GM12878 (cell line): ENCODE data around the gene NPM3. TPM values are rescaled to one million over a fixed set of nuclear protein-coding genes. Genes with fewer than 3 reads are reported as not detected.
A peak's percentile ranks its signal among the peaks of the same experiment; 100 is the strongest.

Experiments
- ATAC-seq: fragments of 200-7000 bp; cut with Tn5 transposase; 3 replicates; pipeline ENCODE4 v1.9.1; 2020; ENCODE audit warnings: mild to moderate bottlenecking, moderate library complexity
- BruUV-seq: library from RNA; stranded (reverse); fragments of 400-500 nt; replicated peaks from 2 replicates; lab custom pipeline; 2021; lab: Mats Ljungman, UMichigan
- CTCF ChIA-PET: fragments of 300-600 bp; sonication (Branson Sonifier 250); formaldehyde crosslinking; extraction: SDS; loops from one replicate; lab custom pipeline; 2021; ENCODE audit warnings: inconsistent platforms; lab: Yijun Ruan, JAX
- POLR2A ChIA-PET: fragments of 350-600 bp; formaldehyde crosslinking; extraction: SDS; loops from one replicate; lab custom pipeline; 2021; ENCODE audit warnings: inconsistent platforms; lab: Charles Lee
- RAD21 ChIA-PET: fragments of 300-600 bp; sonication (Branson Sonifier 250); formaldehyde crosslinking; loops from one replicate; lab custom pipeline; 2023; ENCODE audit warnings: antibody characterized with exemption; ENCODE audit not compliant: unreplicated experiment; lab: Charles Lee
- SMC1A ChIA-PET: fragments of 300-600 bp; sonication (Branson Sonifier 250); formaldehyde crosslinking; loops from one replicate; lab custom pipeline; 2023; ENCODE audit not compliant: unreplicated experiment, uncharacterized antibody; lab: Charles Lee
- DNase-seq: peaks from one replicate; pipeline ENCODE4 v3.0.0-alpha.2; 2011; ENCODE audit warnings: low read depth, low spot score
- FAIRE-seq: peaks from 3 replicates; lab custom pipeline; 2011; peaks lifted over from hg19 to GRCh38; lab: Jason Lieb, UNC
- H2AFZ ChIP-seq: 2 replicates; pipeline ENCODE4 v1.6.0; 2011; ENCODE audit warnings: low read depth, low read length, control low read depth; ENCODE audit not compliant: control insufficient read depth
- H3K27ac ChIP-seq: 2 replicates; pipeline ENCODE4 v1.5.1; 2011; ENCODE audit warnings: control low read depth; ENCODE audit not compliant: control insufficient read depth, insufficient read depth
- H3K27me3 ChIP-seq, 2 experiments: replicated peaks in 1 of 2; 2 replicates each; pipeline versions ENCODE4 v1.6.0 to v1.6.1; 2011; ENCODE audit warnings: low read length in 1 of 2; ENCODE audit not compliant: control insufficient read depth in 2 of 2, insufficient read depth in 2 of 2
- H3K36me3 ChIP-seq, 2 experiments: 2 replicates each; pipeline ENCODE4 v1.5.1; 2011; ENCODE audit warnings: low read length in 1 of 2; ENCODE audit not compliant: control insufficient read depth in 2 of 2, insufficient read depth in 2 of 2
- H3K4me1 ChIP-seq: 2 replicates; pipeline ENCODE4 v1.6.1; 2011; ENCODE audit warnings: mild to moderate bottlenecking, low read length, moderate library complexity, mixed read lengths; ENCODE audit not compliant: control insufficient read depth, insufficient read depth
- H3K4me2 ChIP-seq: 2 replicates; pipeline ENCODE4 v1.6.0; 2011; ENCODE audit warnings: control low read depth; ENCODE audit not compliant: control insufficient read depth, insufficient read depth
- H3K4me3 ChIP-seq: fragments of 200-600 bp; sonication (generic); 2 replicates; pipeline ENCODE4 v1.5.1; 2016
- H3K79me2 ChIP-seq: 2 replicates; pipeline ENCODE4 v1.6.0; 2011; ENCODE audit warnings: low read length; ENCODE audit not compliant: control insufficient read depth, insufficient read depth
- H3K9ac ChIP-seq: 2 replicates; pipeline ENCODE4 v1.8.0; 2011; ENCODE audit warnings: low read length, control low read depth, mixed read lengths; ENCODE audit not compliant: control insufficient read depth, insufficient read depth
- H3K9me3 ChIP-seq: replicated peaks from 3 replicates; pipeline ENCODE4 v1.5.1; 2011; ENCODE audit warnings: mild to moderate bottlenecking, low read length; ENCODE audit not compliant: control insufficient read depth, insufficient read depth
- H4K20me1 ChIP-seq: 2 replicates; pipeline ENCODE4 v1.6.0; 2011; ENCODE audit not compliant: control insufficient read depth, insufficient read depth
- ESRRA ChIP-seq: IDR thresholded peaks from 2 replicates; pipeline ENCODE4 v1.6.1; 2012; ENCODE audit warnings: mild to moderate bottlenecking, low read length, improper control_type of control experiment
- RFX5 ChIP-seq: IDR thresholded peaks from 2 replicates; pipeline ENCODE4 v1.6.1; 2011; ENCODE audit warnings: low read depth, low read length, improper control_type of control experiment
- STAT3 ChIP-seq: IDR thresholded peaks from 2 replicates; pipeline ENCODE4 v1.6.1; 2011; ENCODE audit warnings: low read depth, low read length, improper control_type of control experiment
- ZSCAN29 ChIP-seq: fragments of 450-650 bp; IDR thresholded peaks from 2 replicates; pipeline ENCODE4 v1.6.1; 2017; ENCODE audit warnings: mild to moderate bottlenecking, moderate library complexity
- WGBS: methylation state at CpG from one replicate; pipeline ENCODE4 v1.1.6; 2016; ENCODE audit warnings: low lambda C conversion rate; ENCODE audit not compliant: insufficient replicate concordance, insufficient coverage; ENCODE audit errors: missing lambda C conversion rate; 5-methylcytosine and 5-hydroxymethylcytosine counted together
- in situ Hi-C: fragments of 300-500 bp; cut with MboI; formaldehyde crosslinking; loops from 9 replicates; pipeline ENCODE4 v1.14.3; 2018; ENCODE audit warnings: mixed read lengths
- intact Hi-C: fragments of 100-400 bp; cut with micrococcal nuclease; formaldehyde crosslinking; loops from one replicate; pipeline ENCODE4 v1.14.2; 2022; ENCODE audit not compliant: unreplicated experiment
- polyA plus RNA-seq, 11 experiments: library from polyadenylated mRNA; depleted of rRNA in 4 of 11; unstranded in 6 of 11; stranded (reverse) in 5 of 11; fragments of >200 nt; fragmentation: Nextera tagmentation in 4 of 11; fragmentation: Illumina TruSeq in 1 of 11; extraction: Ambion mirVana in 4 of 11; extraction: Trizol in 1 of 11; gene quantifications; 1 replicate in 1 of 11; 2 replicates in 10 of 11; pipeline versions ENCODE4 v1.2.1 to v1.2.3, GENCODE V29; 2011 to 2016; ENCODE audit warnings: inconsistent platforms in 2 of 11, missing spikeins in 2 of 11, low read depth in 1 of 11
- total RNA-seq, 4 experiments: library from RNA; depleted of rRNA in 3 of 4; stranded (reverse); fragments of >200 nt in 3 of 4; fragmentation: Illumina TruSeq in 1 of 4; extraction: Trizol in 1 of 4; gene quantifications; 2 replicates each; pipeline versions ENCODE4 v1.2.1 to v1.2.3, GENCODE V29; 2013 to 2021

NPM3 gene
- total and polyA plus RNA-seq, 10 of the 15 experiments (the other 5 are each of a cell fraction or from before 2014, with no cell fraction given): 13.0 to 171 (median 93.3) TPM

GRCh38 chr10:101828766-101829551 is 45.7 kb upstream of the NPM3 start:
- DNase-seq (no peak), ATAC-seq (no peak), FAIRE-seq (no peak)
- RAD21 ChIA-PET: interaction anchor here (0.7 to 1.5 kb wide), 7 partner anchors 10 to 180 kb away, joined by 3 to 15 read pairs (median 5); partner anchors contain the start of gene OGA
- intact Hi-C loops (no loop called here), in situ Hi-C loops (no loop called here)
- Histone ChIP-seq H2AFZ (no peak overlapping the region), H3K27me3 (no peaks in the 10 kb centered on the region), H3K27ac (no peak overlapping the region), H3K4me2 (peak overlapping the region; percentile 85; the same call in 1 of the 2 replicates), H3K4me1 (peaks cover 19% of the 10 kb centered on the region), H3K4me3 (no peak overlapping the region), H3K36me3 (peaks cover 0 to 4% of the 10 kb centered on the region in 2 experiments; a peak in 1 of 4 replicates), H3K9ac (no peak overlapping the region), H3K9me3 (no peaks in the 10 kb centered on the region), H3K79me2 (no peaks in the 10 kb centered on the region), H4K20me1 (no peaks in the 10 kb centered on the region)
- no peak for TF ChIP-seq STAT3
- TF ChIP-seq RFX5: no peak
- TF ChIP-seq ZSCAN29: no peak
- TF ChIP-seq ESRRA: no peak
- BruUV-seq: no TSS peak
- CTCF ChIA-PET: no interaction called here
- 73% methylated on average over 38 of the region's 39 CpGs for WGBS
- SMC1A ChIA-PET: interaction anchor here (0.6 to 2.2 kb wide), 6 partner anchors 10 to 226 kb away, joined by 3 to 13 read pairs (median 4); partner anchors contain the start of gene OGA
- POLR2A ChIA-PET: interaction anchor here (0.5 to 4.5 kb wide), 3 partner anchors 9 to 12 kb away, joined by 3 to 33 read pairs (median 5); partner anchors contain the start of gene OGA
